ENCODE results near the gene PDK3.

DNA sequence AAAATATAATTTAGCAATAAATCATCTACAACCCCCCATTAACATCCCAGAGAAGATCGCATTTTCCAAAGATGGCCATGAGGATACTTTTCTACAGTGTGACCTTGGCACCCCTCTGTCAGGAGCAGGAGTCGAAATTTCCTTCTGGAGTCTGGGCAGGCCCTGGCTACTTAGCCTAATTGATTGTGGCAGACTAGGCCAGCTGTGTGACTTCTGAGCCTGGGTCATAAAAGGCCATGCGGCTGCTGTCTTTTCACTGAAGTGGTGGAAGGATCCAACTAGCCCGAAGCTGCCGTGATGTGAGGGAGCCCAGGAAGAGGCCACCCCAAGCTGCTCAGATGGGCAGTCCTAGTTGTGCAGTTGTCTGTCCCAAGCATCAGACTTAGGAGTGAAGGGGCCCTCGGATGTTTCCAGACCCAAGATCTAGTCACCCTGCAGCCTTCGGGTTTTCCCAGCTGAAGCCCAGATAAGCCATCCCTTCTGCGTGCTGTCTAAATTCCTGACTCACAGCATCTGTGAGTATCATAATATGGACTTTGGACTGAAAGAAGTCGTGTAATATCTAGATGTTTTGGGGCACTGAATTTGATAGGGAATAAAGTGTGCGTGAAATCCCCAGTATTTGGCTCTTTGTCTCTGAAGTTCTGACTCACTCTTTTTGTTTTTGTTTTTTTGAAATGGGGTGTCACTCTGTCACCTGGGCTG is 21.0 kb downstream of the PDK3 start:
- TF ChIP-seq CTCF (conservative IDR thresholded peaks at IDR 0.05; ENCODE audit: low read length): no peak
- TF ChIP-seq EZH2phosphoT487 (IDR thresholded peaks at IDR 0.05; ENCODE audit: borderline replicate concordance, low read depth, low read length): no peak
